Raji (cell line): ENCODE results near the gene DNAH1.

Experiments used
- POLR2A ChIP-seq: IDR thresholded peaks from 2 replicates; pipeline ENCODE4 v1.6.1; 2011; ENCODE audit warnings: low read depth, low read length, control low read depth; ENCODE audit not compliant: insufficient read depth

DNAH1 gene

GRCh38 chr3:52441772-52442332 lies 125.7 kb downstream of the DNAH1 start:
- TF ChIP-seq POLR2A: no peak

GRCh38 chr3:52442409-52443267 lies 126.5 kb downstream of the DNAH1 start:
- TF ChIP-seq POLR2A: no peak

- no peak for TF ChIP-seq POLR2A
Measured at GRCh38 chr3:52443268-52443610, 127.1 kb downstream of the DNAH1 start.

- TF ChIP-seq POLR2A: no peak
Measured at GRCh38 chr3:52443791-52444687, 127.9 kb downstream of the DNAH1 start.

- TF ChIP-seq POLR2A: peak; percentile 95
Measured at GRCh38 chr3:52444860-52445793, 129.0 kb downstream of the DNAH1 start, which contains the start of gene SEMA3G. Gene SEMA3G (minus strand): TSS chr3:52445103. CDS start chr3:52445027, 76 bp downstream.

- no peak for TF ChIP-seq POLR2A
Measured at GRCh38 chr3:52446042-52446441, 129.9 kb downstream of the DNAH1 start.

GRCh38 chr3:52446631-52447511 lies 130.8 kb downstream of the DNAH1 start:
- TF ChIP-seq POLR2A: 0 out of 2 replicates have a peak, but pooled peaks have one; percentile 23

GRCh38 chr3:52447512-52448355 lies 131.6 kb downstream of the DNAH1 start:
- TF ChIP-seq POLR2A: no peak
